ENCODE data around the gene BNIP5. TPM values are rescaled to one million over a fixed set of nuclear protein-coding genes. Genes with fewer than 3 reads are reported as not detected.

BNIP5 gene
- total RNA-seq, 2 donors from 2014 or later: not detected

DNA sequence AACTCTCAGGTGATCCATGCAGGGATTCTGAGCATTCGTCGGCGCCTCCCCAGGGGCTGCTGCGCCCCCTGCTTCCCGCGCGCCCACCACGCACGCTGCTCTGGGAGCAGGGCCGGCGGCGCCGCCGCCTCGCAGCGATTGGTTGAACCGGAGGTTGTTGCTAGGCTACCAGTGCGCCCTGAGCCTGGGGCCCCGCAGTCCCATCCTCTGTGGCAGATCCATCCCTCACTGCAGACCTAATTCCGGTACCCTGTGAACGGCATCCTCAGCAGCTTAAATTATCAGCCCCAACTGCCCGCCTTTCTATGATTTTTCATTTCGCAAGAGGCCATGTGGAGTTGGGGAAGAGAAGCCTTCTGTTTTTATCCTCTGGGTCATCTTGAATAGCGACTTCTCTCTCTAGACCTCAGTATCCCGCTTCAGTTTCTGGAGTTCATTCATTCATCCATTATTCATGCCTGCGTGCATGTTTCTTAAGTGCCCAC lies 51.5 kb downstream of the BNIP5 start:
- Histone ChIP-seq H3K27me3 (ENCODE audit: control insufficient read depth, insufficient read depth, low read length, poor library complexity, severe bottlenecking) (no peaks in the 10 kb centered on the region), H3K9ac (ENCODE audit: extremely low read depth, low read length, poor library complexity, severe bottlenecking) (no peak overlapping the region), H3K36me3 (ENCODE audit: control insufficient read depth, insufficient read depth, low read length) (no peaks in the 10 kb centered on the region), H3K9me3 (ENCODE audit: control insufficient read depth, low read length) (no peaks in the 10 kb centered on the region), H3K4me1 (ENCODE audit: control insufficient read depth, insufficient read depth, low read length) (peaks cover 20% of the 10 kb centered on the region), H3K27ac (ENCODE audit: low read depth, low read length) (no peak overlapping the region), H3K4me3 (ENCODE audit: low read length) (no peak overlapping the region)
- H3K27ac Mint-ChIP-seq: no peak overlapping the region
- H3K36me3 Mint-ChIP-seq (ENCODE audit: low read depth): no peaks in the 10 kb centered on the region
- no peaks in the 10 kb centered on the region for H3K9me3 Mint-ChIP-seq
- H3K4me3 Mint-ChIP-seq: no peak overlapping the region
- peaks cover 6% of the 10 kb centered on the region for H3K27me3 Mint-ChIP-seq (ENCODE audit: insufficient read depth)
- peaks cover 19% of the 10 kb centered on the region for H3K4me1 Mint-ChIP-seq
- DNase-seq: peak; percentile 85
- peak; percentile 66 for TF ChIP-seq CTCF (conservative IDR thresholded peaks at IDR 0.05)
- 23 to 36% methylated on average over 13 to 26 of the region's 26 CpGs for WGBS, 2 experiments (ENCODE audit: insufficient coverage in 1 of 2, insufficient read length in 1 of 2)

- Histone ChIP-seq H3K4me3 (ENCODE audit: low read length) (no peak overlapping the region), H3K27me3 (ENCODE audit: control insufficient read depth, insufficient read depth, low read length, poor library complexity, severe bottlenecking) (no peaks in the 10 kb centered on the region), H3K9ac (ENCODE audit: extremely low read depth, low read length, poor library complexity, severe bottlenecking) (no peak overlapping the region), H3K4me1 (ENCODE audit: control insufficient read depth, insufficient read depth, low read length) (peaks cover 15% of the 10 kb centered on the region), H3K9me3 (ENCODE audit: control insufficient read depth, low read length) (no peaks in the 10 kb centered on the region), H3K27ac (ENCODE audit: low read depth, low read length) (no peak overlapping the region), H3K36me3 (ENCODE audit: control insufficient read depth, insufficient read depth, low read length) (no peaks in the 10 kb centered on the region)
- no peak for DNase-seq
- H3K9me3 Mint-ChIP-seq: no peaks in the 10 kb centered on the region
- no peak overlapping the region for H3K4me3 Mint-ChIP-seq
- H3K36me3 Mint-ChIP-seq (ENCODE audit: low read depth): no peaks in the 10 kb centered on the region
- H3K4me1 Mint-ChIP-seq: peaks cover 17% of the 10 kb centered on the region
- no peak for TF ChIP-seq CTCF (conservative IDR thresholded peaks at IDR 0.05)
- no peak overlapping the region for H3K27ac Mint-ChIP-seq
- peaks cover 9% of the 10 kb centered on the region for H3K27me3 Mint-ChIP-seq (ENCODE audit: insufficient read depth)
- WGBS, 2 experiments (ENCODE audit: insufficient coverage in 1 of 2, insufficient read length in 1 of 2): 89% methylated on average over 1 of the region's 1 CpG; no CpG with 5 or more reads in 1 of the 2 experiments
Observed at GRCh38 chr6:36284359-36284758, 52.3 kb downstream of the BNIP5 start.

- H3K27me3 Mint-ChIP-seq (ENCODE audit: insufficient read depth): peaks cover 9% of the 10 kb centered on the region
- H3K9me3 Mint-ChIP-seq: no peaks in the 10 kb centered on the region
- 91 to 100% methylated on average over 1 of the region's 1 CpG for WGBS, 2 experiments (ENCODE audit: insufficient coverage in 1 of 2, insufficient read length in 1 of 2)
- DNase-seq: no peak
- H3K9ac ChIP-seq (ENCODE audit: extremely low read depth, low read length, poor library complexity, severe bottlenecking): no peak overlapping the region
- peaks cover 8% of the 10 kb centered on the region for H3K4me1 ChIP-seq (ENCODE audit: control insufficient read depth, insufficient read depth, low read length)
- H3K9me3 ChIP-seq (ENCODE audit: control insufficient read depth, low read length): no peaks in the 10 kb centered on the region
- no peaks in the 10 kb centered on the region for H3K36me3 Mint-ChIP-seq (ENCODE audit: low read depth)
- no peak overlapping the region for H3K4me3 Mint-ChIP-seq
- no peak overlapping the region for H3K27ac ChIP-seq (ENCODE audit: low read depth, low read length)
- no peak for TF ChIP-seq CTCF (conservative IDR thresholded peaks at IDR 0.05)
- no peaks in the 10 kb centered on the region for H3K36me3 ChIP-seq (ENCODE audit: control insufficient read depth, insufficient read depth, low read length)
- no peak overlapping the region for H3K27ac Mint-ChIP-seq
- peaks cover 12% of the 10 kb centered on the region for H3K4me1 Mint-ChIP-seq
- no peaks in the 10 kb centered on the region for H3K27me3 ChIP-seq (ENCODE audit: control insufficient read depth, insufficient read depth, low read length, poor library complexity, severe bottlenecking)
- H3K4me3 ChIP-seq (ENCODE audit: low read length): no peak overlapping the region
Observed at GRCh38 chr6:36283608-36284007, 53.1 kb downstream of the BNIP5 start.

Measured in endodermal cell (in vitro differentiated cells).